ENCODE measurements around the gene MBNL2.

MBNL2 gene

DNA sequence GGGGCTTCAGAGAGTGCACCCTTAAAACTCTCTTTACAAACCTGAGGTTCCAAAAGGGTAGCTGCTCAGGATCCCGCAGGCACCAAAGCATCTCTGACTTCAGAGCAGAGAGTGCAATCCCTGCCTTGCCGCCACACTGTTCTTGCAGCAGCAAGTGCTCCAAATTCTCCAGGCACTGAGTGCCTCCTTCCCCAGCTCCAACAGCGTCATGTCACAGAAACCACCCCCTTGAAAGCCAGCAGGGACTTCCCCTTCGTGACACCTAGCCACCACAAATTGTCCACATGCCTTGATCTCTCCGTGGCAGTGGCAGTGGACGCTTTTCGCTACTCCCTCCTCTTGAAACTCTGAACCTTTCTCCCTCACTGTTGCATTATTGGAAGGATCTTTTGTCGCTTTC is 39.9 kb downstream of the MBNL2 start:
- DNase-seq (ENCODE audit: low read depth in 1 of 2, low spot score in 1 of 2) = no peak
- TF ChIP-seq, protein P1, sequence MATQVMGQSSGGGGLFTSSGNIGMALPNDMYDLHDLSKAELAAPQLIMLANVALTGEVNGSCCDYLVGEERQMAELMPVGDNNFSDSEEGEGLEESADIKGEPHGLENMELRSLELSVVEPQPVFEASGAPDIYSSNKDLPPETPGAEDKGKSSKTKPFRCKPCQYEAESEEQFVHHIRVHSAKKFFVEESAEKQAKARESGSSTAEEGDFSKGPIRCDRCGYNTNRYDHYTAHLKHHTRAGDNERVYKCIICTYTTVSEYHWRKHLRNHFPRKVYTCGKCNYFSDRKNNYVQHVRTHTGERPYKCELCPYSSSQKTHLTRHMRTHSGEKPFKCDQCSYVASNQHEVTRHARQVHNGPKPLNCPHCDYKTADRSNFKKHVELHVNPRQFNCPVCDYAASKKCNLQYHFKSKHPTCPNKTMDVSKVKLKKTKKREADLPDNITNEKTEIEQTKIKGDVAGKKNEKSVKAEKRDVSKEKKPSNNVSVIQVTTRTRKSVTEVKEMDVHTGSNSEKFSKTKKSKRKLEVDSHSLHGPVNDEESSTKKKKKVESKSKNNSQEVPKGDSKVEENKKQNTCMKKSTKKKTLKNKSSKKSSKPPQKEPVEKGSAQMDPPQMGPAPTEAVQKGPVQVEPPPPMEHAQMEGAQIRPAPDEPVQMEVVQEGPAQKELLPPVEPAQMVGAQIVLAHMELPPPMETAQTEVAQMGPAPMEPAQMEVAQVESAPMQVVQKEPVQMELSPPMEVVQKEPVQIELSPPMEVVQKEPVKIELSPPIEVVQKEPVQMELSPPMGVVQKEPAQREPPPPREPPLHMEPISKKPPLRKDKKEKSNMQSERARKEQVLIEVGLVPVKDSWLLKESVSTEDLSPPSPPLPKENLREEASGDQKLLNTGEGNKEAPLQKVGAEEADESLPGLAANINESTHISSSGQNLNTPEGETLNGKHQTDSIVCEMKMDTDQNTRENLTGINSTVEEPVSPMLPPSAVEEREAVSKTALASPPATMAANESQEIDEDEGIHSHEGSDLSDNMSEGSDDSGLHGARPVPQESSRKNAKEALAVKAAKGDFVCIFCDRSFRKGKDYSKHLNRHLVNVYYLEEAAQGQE (IDR thresholded peaks at IDR 0.05; ENCODE audit: insufficient replicate concordance, low read depth) = no peak
- TF ChIP-seq SPI1 (IDR thresholded peaks at IDR 0.05; ENCODE audit: borderline replicate concordance, low read depth) (no peak), GABPA (IDR thresholded peaks at IDR 0.05; ENCODE audit: low read depth) (no peak), POLR2AphosphoS5 (IDR thresholded peaks at IDR 0.05; ENCODE audit: low read depth) (no peak)
- TF ChIP-seq, protein P2, sequence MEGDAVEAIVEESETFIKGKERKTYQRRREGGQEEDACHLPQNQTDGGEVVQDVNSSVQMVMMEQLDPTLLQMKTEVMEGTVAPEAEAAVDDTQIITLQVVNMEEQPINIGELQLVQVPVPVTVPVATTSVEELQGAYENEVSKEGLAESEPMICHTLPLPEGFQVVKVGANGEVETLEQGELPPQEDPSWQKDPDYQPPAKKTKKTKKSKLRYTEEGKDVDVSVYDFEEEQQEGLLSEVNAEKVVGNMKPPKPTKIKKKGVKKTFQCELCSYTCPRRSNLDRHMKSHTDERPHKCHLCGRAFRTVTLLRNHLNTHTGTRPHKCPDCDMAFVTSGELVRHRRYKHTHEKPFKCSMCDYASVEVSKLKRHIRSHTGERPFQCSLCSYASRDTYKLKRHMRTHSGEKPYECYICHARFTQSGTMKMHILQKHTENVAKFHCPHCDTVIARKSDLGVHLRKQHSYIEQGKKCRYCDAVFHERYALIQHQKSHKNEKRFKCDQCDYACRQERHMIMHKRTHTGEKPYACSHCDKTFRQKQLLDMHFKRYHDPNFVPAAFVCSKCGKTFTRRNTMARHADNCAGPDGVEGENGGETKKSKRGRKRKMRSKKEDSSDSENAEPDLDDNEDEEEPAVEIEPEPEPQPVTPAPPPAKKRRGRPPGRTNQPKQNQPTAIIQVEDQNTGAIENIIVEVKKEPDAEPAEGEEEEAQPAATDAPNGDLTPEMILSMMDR (IDR thresholded peaks at IDR 0.05; ENCODE audit: insufficient read depth, low read length) = no peak
- H3K27me3 ChIP-seq (ENCODE audit: insufficient read depth, poor library complexity, severe bottlenecking) = no peaks in the 10 kb centered on the region
- no peak overlapping the region for H3K27ac ChIP-seq (replicated peaks)
- no peak overlapping the region for H3K4me3 ChIP-seq (replicated peaks; ENCODE audit: insufficient read depth, low read length)

DNA sequence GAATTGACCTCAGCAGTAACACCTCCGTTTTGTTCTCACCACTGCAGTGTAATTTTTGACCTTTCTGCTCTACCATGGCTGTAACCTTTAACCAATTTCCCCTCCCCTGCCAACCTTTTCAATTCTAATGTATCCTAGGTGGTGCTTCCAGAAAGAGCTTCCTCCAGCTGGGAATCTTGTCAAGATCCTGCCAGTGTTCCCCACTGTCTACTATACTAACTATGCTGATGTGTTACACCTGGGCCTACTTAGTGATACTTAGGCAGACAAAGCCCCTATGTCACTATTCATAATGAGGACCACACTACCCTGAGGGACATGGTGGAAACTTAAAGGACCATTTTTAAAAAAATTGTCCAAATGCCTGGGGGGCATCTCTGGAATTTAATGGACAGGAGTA is 41.0 kb downstream of the MBNL2 start:
- Histone ChIP-seq H3K4me3 (replicated peaks; ENCODE audit: insufficient read depth, low read length) (no peak overlapping the region), H3K27me3 (ENCODE audit: insufficient read depth, poor library complexity, severe bottlenecking) (no peaks in the 10 kb centered on the region), H3K27ac (replicated peaks) (no peak overlapping the region)
- TF ChIP-seq GABPA (IDR thresholded peaks at IDR 0.05; ENCODE audit: low read depth) = no peak
- TF ChIP-seq SPI1 (IDR thresholded peaks at IDR 0.05; ENCODE audit: borderline replicate concordance, low read depth) = no peak
- no peak for TF ChIP-seq POLR2AphosphoS5 (IDR thresholded peaks at IDR 0.05; ENCODE audit: low read depth)
- TF ChIP-seq, protein P1 (IDR thresholded peaks at IDR 0.05; ENCODE audit: insufficient replicate concordance, low read depth) = no peak
- TF ChIP-seq, protein P2 (IDR thresholded peaks at IDR 0.05; ENCODE audit: insufficient read depth, low read length) = no peak
- no peak for DNase-seq (ENCODE audit: low read depth in 1 of 2, low spot score in 1 of 2)

DNA sequence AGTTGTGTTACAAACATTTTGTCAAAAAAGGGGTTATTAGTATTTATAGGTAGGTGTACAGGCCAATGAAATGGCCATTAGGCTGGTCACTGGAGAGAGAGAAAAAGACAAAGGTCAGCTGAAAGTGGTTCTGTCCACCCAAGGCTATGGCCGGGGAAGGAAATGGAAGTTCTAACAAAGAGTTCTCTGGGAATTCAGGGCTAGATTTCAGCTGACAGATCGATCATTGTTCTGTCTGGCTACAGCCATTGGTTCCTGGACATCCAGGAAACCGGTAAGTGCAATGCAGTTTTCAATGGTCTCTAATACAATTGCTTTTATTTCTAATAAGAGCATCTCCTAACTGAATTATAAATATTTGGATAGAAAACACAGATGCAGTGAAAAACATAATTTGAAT is 42.5 kb downstream of the MBNL2 start:
- H3K27me3 ChIP-seq (ENCODE audit: insufficient read depth, poor library complexity, severe bottlenecking) = no peaks in the 10 kb centered on the region
- no peak overlapping the region for H3K27ac ChIP-seq (replicated peaks)
- DNase-seq (ENCODE audit: low read depth in 1 of 2, low spot score in 1 of 2) = no peak
- no peak overlapping the region for H3K4me3 ChIP-seq (replicated peaks; ENCODE audit: insufficient read depth, low read length)
- TF ChIP-seq, protein P2 (IDR thresholded peaks at IDR 0.05; ENCODE audit: insufficient read depth, low read length) = no peak
- TF ChIP-seq, protein P1 (IDR thresholded peaks at IDR 0.05; ENCODE audit: insufficient replicate concordance, low read depth) = no peak

Data from HL-60 (cell line).